GM23338 (cell line): ENCODE measurements around the gene SLC2A4RG.

Source experiments
- CTCF ChIP-seq, 2 experiments: fragments of 200-600 bp in 1 of 2; sonication (generic) in 1 of 2; conservative IDR thresholded peaks; 2 replicates each; pipeline versions ENCODE4 v1.5.1 to v1.6.1; 2016 to 2017; ENCODE audit warnings: antibody characterized with exemption in 2 of 2, low read depth in 2 of 2, mild to moderate bottlenecking in 2 of 2, moderate library complexity in 1 of 2
- ETS1 ChIP-seq: IDR thresholded peaks from 2 replicates; pipeline ENCODE4 v1.6.1; 2016; ENCODE audit warnings: antibody characterized with exemption
- EZH2 ChIP-seq: fragments of 200-600 bp; sonication (generic); IDR thresholded peaks from one replicate; pipeline ENCODE4 v1.8.0; 2017; ENCODE audit warnings: antibody characterized with exemption, mild to moderate bottlenecking, low read depth; ENCODE audit not compliant: unreplicated experiment
- EZH2phosphoT487 ChIP-seq: fragments of 200-600 bp; sonication (generic); IDR thresholded peaks from one replicate; pipeline ENCODE4 v1.8.1; 2018; ENCODE audit warnings: antibody characterized with exemption; ENCODE audit not compliant: unreplicated experiment
- JUNB ChIP-seq: IDR thresholded peaks from one replicate; pipeline ENCODE4 v1.6.1; 2016; ENCODE audit warnings: antibody characterized with exemption; ENCODE audit not compliant: unreplicated experiment
- NANOG ChIP-seq: IDR thresholded peaks from 2 replicates; pipeline ENCODE4 v1.6.1; 2016; ENCODE audit warnings: antibody characterized with exemption, borderline replicate concordance
- POLR2AphosphoS5 ChIP-seq: IDR thresholded peaks from 2 replicates; pipeline ENCODE4 v1.6.1; 2016; ENCODE audit warnings: antibody characterized with exemption, low read depth
- REST ChIP-seq: IDR thresholded peaks from one replicate; pipeline ENCODE4 v1.6.1; 2018; ENCODE audit warnings: antibody characterized with exemption; ENCODE audit not compliant: unreplicated experiment
- STAT1 ChIP-seq: IDR thresholded peaks from one replicate; pipeline ENCODE4 v1.6.1; 2016; ENCODE audit warnings: antibody characterized with exemption; ENCODE audit not compliant: unreplicated experiment
- ZNF114 ChIP-seq: fragments of 250-450 bp; sonication (Bioruptor Pico); IDR thresholded peaks from 2 replicates; pipeline ENCODE4 v1.5.0; 2020; ENCODE audit warnings: mild to moderate bottlenecking, moderate library complexity
- ZNF331 ChIP-seq: fragments of 250-450 bp; sonication (Bioruptor Pico); IDR thresholded peaks from 2 replicates; pipeline ENCODE4 v1.5.0; 2020; ENCODE audit warnings: low read depth, mild to moderate bottlenecking, moderate library complexity
- ZNF462 ChIP-seq: fragments of 250-450 bp; sonication (Bioruptor Pico); IDR thresholded peaks from 2 replicates; pipeline ENCODE4 v1.5.0; 2020; ENCODE audit warnings: mild to moderate bottlenecking, moderate library complexity

- TF ChIP-seq CTCF (conservative IDR thresholded peaks at IDR 0.05; ENCODE audit: low read depth in 2 of 2) (no peak), POLR2AphosphoS5 (no peak), EZH2 (no peak), ZNF331 (CRISPR knock-in tag) (no peak), JUNB (no peak), ZNF462 (no peak), ETS1 (no peak), EZH2phosphoT487 (no peak), STAT1 (no peak), REST (no peak), ZNF114 (CRISPR knock-in tag) (no peak), NANOG (no peak)
These were observed 43.9 kb upstream of the SLC2A4RG start for GRCh38 chr20:63695424-63696305.
